ENCODE measurements around the gene OR7C2. TPM values are rescaled to one million over a fixed set of nuclear protein-coding genes. Genes with fewer than 3 reads are reported as not detected.

The OR7C2 gene
- not detected for total RNA-seq

GRCh38 chr19:14941189-14941588 is at the start of gene OR7C2:
Gene OR7C2, plus strand, starts transcription at chr19:14941489. Its CDS starts 0 bp downstream, at chr19:14941489.

GRCh38 chr19:14979476-14980255 is 38.4 kb downstream of the OR7C2 start, which contains the start of gene SLC1A6:
Gene SLC1A6, minus strand, starts transcription at chr19:14979864. Its CDS starts 6,954 bp downstream, at chr19:14972910.

Other genes starting within 250 kb of the OR7C2 start
- gene ADGRE2, start 162.9 kb upstream of the OR7C2 start, total RNA-seq, result 1 to 10 TPM; 1.4 to 1.7 TPM
- 1 to 10 TPM in 1 of 2 donors, under 1 TPM in 1; 0.33 to 3.1 TPM for gene OR7A5, start 106.3 kb upstream of the OR7C2 start, total RNA-seq
- 1 to 10 TPM in 1 of 2 donors, under 1 TPM in 1; under 0.01 to 1.7 TPM for gene OR7C1, start 106.3 kb upstream of the OR7C2 start, total RNA-seq
- not detected for gene OR7A10, start 92.6 kb upstream of the OR7C2 start, total RNA-seq
- not detected for gene OR7A17, start 55.4 kb upstream of the OR7C2 start, total RNA-seq
- gene SLC1A6, start 38.4 kb downstream of the OR7C2 start, total RNA-seq, result not detected
- gene CASP14, start 108.0 kb downstream of the OR7C2 start, total RNA-seq, result not detected
- not detected for gene OR1I1, start 140.7 kb downstream of the OR7C2 start, total RNA-seq
- gene SYDE1, start 165.9 kb downstream of the OR7C2 start, total RNA-seq, result 10 to 100 TPM; 39.6 to 45.8 TPM

Data from melanocyte of skin (primary cell).